IPS-18c (cell line): ENCODE measurements around the gene DOCK4.
"Not testable (repeated sequence)": the region's sequence is repeated elsewhere in the genome, so short reads cannot be mapped to it uniquely, and the experiment has no call there.

Experiments used
- H3K4me3 ChIP-seq: 2 replicates; pipeline ENCODE4 v1.7.0; 2013; ENCODE audit warnings: low read depth, mild to moderate bottlenecking, low read length, moderate library complexity; ENCODE audit not compliant: insufficient read depth
- H3K9me3 ChIP-seq: one replicate; pipeline ENCODE4 v1.6.1; 2013; ENCODE audit warnings: mild to moderate bottlenecking, low read length, moderate library complexity; ENCODE audit not compliant: control insufficient read depth, insufficient read depth

DOCK4 gene

DNA sequence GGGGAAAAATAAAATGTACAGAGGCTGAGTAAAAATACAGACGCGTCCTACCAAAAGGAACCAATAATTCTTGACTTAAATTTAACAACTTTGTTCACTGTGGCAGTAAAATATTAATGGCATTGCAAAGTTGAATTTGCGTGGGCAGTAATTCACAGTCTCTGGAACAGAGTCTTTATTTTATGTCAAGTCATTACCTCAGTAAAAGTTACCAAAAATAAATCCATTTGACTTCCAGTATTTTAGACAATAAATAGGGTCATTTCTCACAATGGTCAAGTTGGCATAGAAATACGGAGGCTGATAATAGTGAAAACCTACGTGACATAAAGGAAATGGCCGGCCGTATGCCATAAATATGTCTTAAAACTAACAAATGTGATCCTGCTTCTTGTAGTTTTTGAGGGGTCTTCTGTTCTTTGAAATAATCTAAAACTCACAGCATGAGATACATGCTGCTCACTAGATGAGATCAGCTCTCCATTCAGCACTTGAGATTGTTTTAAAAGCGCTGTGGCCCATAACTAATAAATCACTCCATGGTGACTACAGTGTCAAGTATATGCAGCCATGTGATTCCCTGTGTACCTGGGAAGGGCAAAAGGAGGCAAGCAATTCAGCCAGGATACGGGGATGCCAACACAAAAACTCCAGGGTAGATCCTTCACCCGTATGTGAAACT, 75.3 kb downstream of the DOCK4 start:
- Histone ChIP-seq H3K9me3 (peaks cover 2% of the 10 kb centered on the region), H3K4me3 (no peak overlapping the region)

DNA sequence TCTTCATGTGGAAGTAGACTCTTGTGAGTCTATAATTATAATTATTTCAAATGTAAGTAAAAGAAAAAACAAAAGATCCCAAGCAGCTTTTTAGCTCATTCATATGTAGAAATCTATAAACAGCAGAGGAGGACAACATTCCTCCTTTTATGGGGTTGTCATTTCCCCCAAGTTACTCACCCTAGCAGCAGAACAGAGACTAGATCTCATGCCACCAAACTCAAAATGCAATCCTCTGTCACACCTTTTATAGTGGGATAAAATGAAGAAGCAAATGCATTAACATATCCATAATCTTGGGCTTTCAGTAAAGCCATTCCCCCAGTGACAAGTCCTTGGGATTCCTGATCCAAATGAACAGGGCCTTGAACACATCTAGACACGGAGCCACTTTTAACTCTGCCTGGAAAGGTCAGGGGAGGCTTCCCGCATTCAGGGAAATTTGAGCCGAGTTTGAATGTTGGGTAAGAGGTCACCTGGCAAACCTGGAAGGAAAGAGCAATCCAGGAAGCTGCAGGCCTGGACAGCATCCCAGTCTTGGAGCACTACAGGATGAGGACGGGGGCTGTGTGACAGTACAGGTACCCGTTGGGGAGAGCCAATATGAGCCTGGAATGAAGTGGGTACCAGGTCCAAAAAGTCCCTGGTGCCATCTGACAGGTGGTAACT, 76.4 kb downstream of the DOCK4 start:
- no peak overlapping the region for H3K4me3 ChIP-seq
- H3K9me3 ChIP-seq: peaks cover 2% of the 10 kb centered on the region

DNA sequence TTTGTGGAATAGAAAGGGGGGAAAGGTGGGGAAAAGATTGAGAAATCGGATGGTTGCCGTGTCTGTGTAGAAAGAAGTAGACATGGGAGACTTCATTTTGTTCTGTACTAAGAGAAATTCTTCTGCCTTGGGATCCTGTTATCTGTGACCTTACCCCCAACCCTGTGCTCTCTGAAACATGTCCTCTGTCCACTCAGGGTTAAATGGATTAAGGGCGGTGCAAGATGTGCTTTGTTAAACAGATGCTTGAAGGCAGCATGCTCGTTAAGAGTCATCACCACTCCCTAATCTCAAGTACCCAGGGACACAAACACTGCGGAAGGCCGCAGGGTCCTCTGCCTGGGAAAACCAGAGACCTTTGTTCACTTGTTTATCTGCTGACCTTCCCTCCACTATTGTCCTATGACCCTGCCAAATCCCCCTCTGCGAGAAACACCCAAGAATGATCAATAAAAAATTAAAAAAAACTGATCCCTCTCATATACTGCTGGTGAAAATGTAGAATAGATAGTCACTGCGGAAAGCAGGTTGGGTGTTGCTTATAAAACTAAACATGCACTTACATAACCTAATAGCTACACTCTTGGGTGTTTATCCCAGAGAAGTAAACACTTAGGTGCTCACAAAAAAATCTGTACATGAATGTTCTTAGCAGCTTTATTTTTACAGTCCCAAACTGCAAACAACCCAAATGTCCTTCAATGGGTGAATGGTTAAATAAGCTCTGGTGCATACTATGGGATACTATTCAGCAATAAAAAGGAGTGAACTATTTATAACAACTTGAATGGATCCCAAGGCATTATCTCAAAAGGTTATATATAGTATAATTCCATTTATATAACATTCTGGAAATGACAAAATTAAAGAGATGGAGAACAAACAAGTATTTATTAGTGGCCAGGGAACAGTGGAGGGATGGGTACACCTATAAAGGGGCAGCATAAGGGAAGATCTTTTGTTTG, 77.5 kb downstream of the DOCK4 start:
- not testable (repeated sequence) for H3K9me3 ChIP-seq, H3K4me3 ChIP-seq

DNA sequence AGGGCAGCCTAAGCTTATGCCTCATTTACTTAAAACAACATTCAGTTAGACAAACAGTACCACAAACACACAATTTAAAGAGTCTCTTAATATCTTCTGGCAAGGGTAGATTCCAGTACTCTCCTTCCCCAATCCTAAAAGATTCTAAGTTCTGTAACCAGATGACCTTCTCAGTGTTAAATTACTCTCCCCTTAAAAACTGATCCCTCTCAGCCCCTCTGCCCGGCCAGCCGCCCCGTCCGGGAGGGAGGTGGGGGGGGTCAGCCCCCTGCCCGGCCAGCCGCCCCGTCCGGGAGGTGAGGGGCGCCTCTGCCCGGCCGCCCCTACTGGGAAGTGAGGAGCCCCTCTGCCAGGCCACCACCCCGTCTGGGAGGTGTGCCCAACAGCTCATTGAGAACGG, 78.2 kb downstream of the DOCK4 start:
- not testable (repeated sequence) for H3K4me3 ChIP-seq, H3K9me3 ChIP-seq

DNA sequence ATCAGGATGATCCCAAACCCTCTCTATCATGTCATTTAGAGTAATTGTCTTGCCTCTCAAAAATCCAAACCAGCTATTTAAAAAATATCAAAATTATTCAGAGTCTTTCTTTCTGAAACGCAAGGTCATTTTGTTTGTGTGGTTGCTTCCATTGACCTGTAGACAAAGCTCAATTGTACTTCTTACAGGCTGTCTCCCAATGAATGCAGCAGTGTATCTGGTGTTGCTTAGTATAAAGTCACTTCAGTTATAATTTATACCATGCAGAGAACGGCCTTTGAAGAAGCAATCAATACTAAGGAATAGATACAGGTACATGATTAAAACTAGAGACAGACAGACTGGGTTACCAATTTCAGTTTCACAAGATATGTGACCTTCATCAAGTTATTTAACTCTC, 80.9 kb downstream of the DOCK4 start:
- peaks cover 2% of the 10 kb centered on the region for H3K9me3 ChIP-seq
- H3K4me3 ChIP-seq: no peak overlapping the region

DNA sequence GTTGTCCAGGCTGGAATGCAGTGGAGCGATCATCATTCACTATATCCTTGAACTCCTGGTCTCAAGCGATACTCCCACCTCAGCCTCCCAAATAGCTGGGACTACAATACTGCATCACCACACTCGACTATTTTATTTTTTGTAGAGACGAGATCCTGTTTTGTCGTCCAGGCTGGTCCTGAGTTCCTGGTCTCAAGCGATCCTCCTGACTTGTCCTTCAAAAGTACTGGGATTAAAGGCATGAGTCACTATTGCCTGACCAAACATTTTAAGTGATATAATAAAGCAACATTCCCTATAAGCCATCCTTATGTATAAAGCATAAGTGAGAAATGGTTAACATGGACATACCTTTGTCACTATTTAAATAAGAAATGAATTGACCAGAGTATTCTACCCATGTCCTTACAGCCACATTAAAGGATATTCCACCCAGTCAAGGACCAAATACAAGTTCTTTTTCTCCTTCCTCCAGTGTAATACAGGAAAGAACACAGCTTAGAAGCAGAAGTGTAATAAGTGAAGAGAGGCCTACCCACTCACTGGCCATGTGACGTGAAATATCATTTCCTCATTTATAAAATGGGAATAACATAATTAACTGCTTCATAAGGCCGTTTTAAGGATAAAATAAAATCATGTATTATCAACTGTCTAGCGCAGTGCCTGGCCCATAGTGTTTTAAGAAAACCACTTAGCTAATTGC, 82.0 kb downstream of the DOCK4 start:
- no peak overlapping the region for H3K4me3 ChIP-seq

DNA sequence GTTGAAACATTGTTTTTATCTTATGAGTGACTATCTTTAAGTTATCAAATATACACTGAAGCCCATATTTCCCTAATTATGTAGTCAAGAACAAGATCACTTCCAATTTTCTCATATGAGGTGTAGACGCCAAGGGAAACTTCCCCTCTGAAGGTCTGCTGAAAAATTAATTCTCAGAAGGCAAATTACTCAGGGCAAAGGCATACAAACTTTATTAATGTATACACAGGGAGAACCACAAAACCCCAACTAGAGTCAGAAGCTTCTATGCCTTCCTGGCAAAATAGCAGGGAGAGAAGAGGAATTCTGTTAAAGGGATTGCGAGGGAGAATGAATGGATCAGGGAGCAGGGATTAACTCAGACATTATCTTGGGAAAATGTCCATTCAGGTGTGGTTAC, 83.4 kb downstream of the DOCK4 start:
- Histone ChIP-seq H3K9me3 (peaks cover 1% of the 10 kb centered on the region), H3K4me3 (no peak overlapping the region)

More for the DNA sequence above, 82.0 kb downstream of the DOCK4 start:
- H3K9me3 ChIP-seq: peaks cover 2% of the 10 kb centered on the region

DNA sequence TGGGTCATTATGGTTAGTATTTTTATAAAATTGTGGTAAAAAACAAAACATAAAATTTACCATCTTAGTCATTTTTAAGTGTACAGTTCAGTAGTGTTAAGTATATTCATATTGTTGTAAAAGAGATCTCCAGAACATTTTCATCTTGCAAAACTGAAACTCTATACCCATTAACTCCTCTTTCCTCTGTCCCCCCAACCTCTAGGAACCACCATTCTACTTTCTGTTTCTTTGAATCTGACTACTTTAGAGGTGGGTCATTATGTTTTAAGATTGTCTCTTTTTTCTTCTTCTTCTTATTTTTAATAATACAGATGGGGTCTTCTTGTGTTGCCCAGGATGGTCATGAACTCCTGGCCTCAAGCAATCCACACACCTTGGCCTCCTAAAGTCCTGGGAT, 84.1 kb downstream of the DOCK4 start:
- no peak overlapping the region for H3K4me3 ChIP-seq
- no peaks in the 10 kb centered on the region for H3K9me3 ChIP-seq

DNA sequence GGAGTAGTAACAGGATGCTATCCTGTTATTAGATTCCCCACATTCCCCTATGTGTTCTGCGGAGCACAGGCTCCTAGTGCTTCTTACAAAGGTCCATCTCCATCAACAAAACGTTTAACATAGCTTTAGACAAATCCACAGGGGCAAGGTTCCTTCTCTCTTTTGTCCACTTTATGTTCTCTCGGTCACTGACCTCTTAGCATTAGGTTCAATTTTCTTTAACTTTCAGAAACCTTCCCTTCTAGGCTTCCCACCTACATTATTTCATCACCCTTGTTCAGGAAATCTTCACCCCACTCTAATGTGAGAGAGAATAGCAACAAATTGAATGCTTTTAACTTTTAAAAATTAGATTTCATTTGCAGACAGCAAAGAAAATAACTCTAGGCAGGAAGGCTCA, 84.9 kb downstream of the DOCK4 start:
- H3K4me3 ChIP-seq: no peak overlapping the region
- no peaks in the 10 kb centered on the region for H3K9me3 ChIP-seq

DNA sequence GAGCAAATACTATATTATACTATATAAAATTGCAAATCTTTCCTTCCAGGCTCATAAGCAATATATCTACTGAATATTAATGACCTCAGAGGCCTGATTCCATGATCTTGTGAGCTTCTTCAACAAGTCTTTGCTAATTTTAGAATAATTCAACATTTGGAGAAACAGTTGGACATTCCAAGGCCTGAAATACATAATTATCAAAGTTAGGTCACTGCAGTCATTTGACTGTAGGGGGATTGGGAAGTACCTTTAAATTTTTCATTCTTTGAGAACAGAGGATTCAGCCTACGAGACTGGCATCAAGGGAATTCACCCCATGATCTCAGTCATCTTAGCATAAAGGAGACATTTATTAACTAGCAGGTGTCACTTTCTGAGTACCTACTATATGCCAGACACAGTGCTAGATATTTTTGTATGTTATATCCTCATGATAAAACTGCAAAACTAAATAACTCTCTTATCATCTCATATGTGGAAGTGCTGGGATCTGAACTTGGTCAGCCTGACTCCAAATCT, 85.4 kb downstream of the DOCK4 start:
- H3K9me3 ChIP-seq: no peaks in the 10 kb centered on the region
- no peak overlapping the region for H3K4me3 ChIP-seq

DNA sequence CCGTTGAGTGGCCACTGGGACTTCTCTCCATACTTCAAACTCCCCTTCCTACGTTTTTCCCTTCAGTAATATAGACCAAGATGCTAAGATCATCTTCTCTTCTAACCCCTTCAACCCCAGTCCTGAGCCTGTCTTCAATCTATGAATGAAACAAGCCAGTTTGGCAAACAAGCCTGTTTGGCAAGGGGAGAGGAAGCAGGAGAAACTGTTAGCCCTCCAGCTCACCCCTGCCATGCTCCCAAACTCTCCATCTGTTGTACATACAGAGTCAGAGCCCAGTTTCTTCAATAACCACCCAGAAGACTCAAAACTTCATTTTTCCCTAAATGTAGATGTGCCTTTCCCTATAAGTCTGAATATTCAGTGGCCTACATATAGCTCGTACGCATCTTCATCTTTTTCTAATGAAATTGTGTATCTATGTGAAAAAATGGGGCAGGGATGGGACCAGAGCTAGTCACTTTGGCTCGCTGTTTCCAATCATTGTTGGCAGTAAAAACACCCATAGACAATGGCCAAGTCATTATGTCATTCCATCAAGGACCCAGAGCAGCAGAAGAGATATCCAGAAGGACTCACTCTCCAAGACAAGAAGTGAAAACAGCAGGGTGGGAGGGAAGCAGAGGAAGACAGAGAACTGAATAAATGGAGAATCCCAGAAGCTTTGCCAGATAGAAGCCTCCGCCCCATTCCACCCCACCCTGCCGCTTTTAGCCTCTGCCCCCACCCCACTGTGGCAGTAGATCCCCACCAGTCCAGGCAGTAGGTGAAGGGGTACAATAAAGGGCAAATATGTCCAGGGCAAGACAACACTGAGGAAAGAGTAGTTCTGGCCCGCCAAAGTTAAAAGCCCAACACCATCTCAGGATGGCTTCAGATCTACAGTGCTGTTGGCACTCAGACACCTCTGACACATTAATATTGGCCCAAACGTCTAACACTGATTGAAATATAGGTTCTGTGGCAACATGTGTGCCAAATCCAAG, 87.3 kb downstream of the DOCK4 start:
- no peaks in the 10 kb centered on the region for H3K9me3 ChIP-seq
- no peak overlapping the region for H3K4me3 ChIP-seq

DNA sequence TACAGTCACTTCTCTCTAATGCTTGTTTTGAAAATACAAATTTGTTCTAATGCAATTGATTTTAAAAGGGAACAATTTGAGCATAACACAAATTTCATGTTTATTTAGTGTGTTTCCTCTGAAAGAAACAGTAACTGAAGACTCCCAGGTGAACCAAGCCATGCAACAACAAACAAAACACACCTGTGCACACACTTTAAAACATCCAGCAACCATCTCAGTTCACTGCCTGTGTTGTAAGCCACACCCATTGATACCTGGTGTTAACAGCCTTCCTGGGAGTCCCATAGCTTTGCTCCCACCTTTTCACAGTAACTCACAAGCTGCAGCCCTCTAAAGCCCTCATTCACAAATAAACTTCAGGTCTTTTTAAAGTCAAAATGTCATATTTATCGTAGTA, 89.3 kb downstream of the DOCK4 start:
- Histone ChIP-seq H3K4me3 (no peak overlapping the region), H3K9me3 (no peaks in the 10 kb centered on the region)

DNA sequence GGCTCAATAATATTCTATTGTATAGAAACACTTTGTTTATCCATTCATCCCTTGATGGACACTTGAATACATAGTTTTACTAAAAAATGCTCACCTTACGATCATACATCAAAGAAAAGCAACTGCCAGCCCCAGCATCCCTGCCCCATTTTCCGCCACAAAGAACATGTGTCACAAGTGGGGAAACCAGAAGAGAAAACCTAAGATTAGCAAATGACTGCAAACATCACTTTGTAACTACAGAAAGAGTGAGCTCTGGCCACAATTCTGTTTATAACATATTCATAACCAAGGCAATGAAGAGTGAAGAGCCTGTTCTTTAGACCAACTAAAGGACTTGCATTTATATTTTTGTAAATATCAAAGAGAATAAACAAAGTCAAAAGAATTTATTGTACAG, 89.8 kb downstream of the DOCK4 start:
- Histone ChIP-seq H3K9me3 (no peaks in the 10 kb centered on the region), H3K4me3 (no peak overlapping the region)

DNA sequence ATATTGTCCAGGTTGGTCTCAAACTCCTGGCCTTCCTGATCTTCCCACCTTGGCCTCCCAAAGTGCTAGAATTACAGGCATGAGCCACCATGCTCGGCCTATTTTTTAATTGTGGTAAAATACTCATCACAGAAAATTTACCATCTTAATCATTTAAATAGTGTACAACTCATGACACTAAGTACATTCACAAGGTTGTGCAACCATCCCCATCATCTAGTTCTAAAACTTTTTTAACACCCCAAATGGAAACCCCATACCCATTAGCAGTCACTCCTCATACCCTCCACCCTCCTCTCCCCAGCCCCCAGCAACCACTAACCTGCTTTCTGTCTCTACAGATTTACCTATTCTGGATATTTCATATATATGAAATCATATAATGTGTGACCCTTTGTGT, 90.3 kb downstream of the DOCK4 start:
- no peak overlapping the region for H3K4me3 ChIP-seq
- H3K9me3 ChIP-seq: no peaks in the 10 kb centered on the region

DNA sequence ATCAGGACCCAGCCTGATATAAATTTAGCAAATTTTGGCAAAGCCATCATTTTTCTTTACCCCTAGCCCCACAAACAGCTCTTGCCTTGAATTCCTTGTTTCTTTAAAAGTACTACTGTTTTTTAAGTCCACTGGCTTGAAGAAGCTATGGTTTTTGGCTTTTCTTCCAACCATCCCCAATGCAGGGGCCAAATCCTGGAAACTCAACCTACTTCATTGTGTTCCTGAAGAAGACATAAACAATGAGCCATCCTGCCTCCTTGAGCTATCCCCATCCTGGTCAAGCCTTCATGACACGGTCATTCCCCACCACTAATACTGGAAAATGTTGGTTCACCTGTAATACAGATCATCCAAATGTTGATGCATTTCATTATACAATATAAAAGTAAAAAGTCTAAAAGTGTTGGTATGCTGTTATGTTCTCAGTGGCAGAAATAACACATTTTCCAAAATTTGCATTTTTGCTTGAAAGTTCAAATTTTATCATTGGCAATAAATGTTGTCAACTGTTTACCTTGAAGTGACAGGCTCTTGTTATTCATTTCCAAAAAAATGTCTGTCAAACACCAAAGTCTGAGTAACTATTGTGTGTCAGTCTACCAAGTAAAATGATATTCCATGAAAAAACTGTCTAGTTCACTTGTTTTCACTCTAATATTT, 92.2 kb downstream of the DOCK4 start:
- peaks cover 2% of the 10 kb centered on the region for H3K9me3 ChIP-seq
- no peak overlapping the region for H3K4me3 ChIP-seq

DNA sequence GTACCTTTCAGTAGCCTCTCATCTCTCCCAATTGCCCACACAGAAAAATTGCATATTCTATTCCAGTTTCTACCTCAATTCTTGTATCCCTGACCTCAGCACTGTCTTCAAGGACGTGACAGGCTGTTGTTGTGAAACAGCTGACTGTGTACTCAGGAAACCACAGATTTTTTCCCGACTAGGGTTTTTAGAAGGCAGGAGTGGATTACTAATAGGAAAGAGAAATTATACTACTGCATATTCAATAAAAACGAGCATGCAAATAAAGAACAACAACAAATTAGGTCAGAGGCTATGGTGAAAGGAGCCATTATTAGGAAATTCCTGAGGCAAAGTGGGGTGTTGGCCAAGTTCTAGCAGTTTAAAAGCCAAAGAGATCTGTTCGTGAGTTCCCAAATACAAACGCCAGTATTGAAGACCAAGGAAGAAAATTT, 93.4 kb downstream of the DOCK4 start:
- H3K4me3 ChIP-seq: no peak overlapping the region
- peaks cover 2% of the 10 kb centered on the region for H3K9me3 ChIP-seq
